Prostate gland (tissue), 2 donors: ENCODE measurements around the gene TTLL4.

Experiments used
- POLR2A ChIP-seq: fragments of 450-650 bp; IDR thresholded peaks from one replicate; pipeline ENCODE4 v1.6.1; 2016; ENCODE audit warnings: antibody characterized with exemption, mild to moderate bottlenecking
- POLR2AphosphoS5 ChIP-seq: sonication (generic); formaldehyde crosslinking; IDR thresholded peaks from one replicate; pipeline ENCODE4 v1.6.1; 2017; ENCODE audit warnings: antibody characterized with exemption
- TF ChIP-seq, protein P1 (sequence below), 4 experiments: fragments of 200-600 bp in 2 of 4; fragments of 450-650 bp in 2 of 4; sonication (generic) in 2 of 4; IDR thresholded peaks; 1 replicate in 3 of 4; 2 replicates in 1 of 4; pipeline ENCODE4 v1.5.1; 2016 to 2019; ENCODE audit warnings: antibody characterized with exemption in 4 of 4, mild to moderate bottlenecking in 2 of 4, moderate library complexity in 2 of 4

DNA sequence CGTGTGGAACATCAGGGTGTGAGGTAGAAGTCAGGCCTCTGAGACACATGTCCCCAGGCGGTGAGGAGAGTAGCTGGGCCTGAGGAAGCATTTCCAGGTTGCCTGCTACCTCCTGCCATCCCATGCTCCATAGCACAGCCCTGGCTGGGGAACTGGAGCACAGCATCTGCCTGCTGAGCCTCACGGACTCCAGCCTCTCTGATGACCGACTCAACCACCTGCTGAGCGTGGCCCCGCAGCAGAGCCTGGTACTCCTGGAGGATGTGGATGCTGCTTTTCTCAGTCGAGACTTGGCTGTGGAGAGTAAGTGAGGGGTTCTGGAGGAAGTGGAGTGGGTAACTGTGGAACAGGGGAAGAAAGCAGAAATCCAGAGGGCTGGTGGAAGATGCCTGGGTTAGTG is 48.3 kb upstream of the TTLL4 start:
- TF ChIP-seq, protein P1, sequence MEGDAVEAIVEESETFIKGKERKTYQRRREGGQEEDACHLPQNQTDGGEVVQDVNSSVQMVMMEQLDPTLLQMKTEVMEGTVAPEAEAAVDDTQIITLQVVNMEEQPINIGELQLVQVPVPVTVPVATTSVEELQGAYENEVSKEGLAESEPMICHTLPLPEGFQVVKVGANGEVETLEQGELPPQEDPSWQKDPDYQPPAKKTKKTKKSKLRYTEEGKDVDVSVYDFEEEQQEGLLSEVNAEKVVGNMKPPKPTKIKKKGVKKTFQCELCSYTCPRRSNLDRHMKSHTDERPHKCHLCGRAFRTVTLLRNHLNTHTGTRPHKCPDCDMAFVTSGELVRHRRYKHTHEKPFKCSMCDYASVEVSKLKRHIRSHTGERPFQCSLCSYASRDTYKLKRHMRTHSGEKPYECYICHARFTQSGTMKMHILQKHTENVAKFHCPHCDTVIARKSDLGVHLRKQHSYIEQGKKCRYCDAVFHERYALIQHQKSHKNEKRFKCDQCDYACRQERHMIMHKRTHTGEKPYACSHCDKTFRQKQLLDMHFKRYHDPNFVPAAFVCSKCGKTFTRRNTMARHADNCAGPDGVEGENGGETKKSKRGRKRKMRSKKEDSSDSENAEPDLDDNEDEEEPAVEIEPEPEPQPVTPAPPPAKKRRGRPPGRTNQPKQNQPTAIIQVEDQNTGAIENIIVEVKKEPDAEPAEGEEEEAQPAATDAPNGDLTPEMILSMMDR (IDR thresholded peaks at IDR 0.05) = no peak
- TF ChIP-seq POLR2AphosphoS5 (no peak), POLR2A (no peak)
